GM12878 (cell line): ENCODE results near the gene MTMR6. TPM values are rescaled to one million over a fixed set of nuclear protein-coding genes. Genes with fewer than 3 reads are reported as not detected.
A peak's percentile ranks its signal among the peaks of the same experiment; 100 is the strongest.

Experiments
- ATAC-seq: fragments of 200-7000 bp; cut with Tn5 transposase; 3 replicates; pipeline ENCODE4 v1.9.1; 2020; ENCODE audit warnings: mild to moderate bottlenecking, moderate library complexity
- BruUV-seq: library from RNA; stranded (reverse); fragments of 400-500 nt; replicated peaks from 2 replicates; lab custom pipeline; 2021; lab: Mats Ljungman, UMichigan
- CTCF ChIA-PET: fragments of 300-600 bp; sonication (Branson Sonifier 250); formaldehyde crosslinking; extraction: SDS; loops from one replicate; lab custom pipeline; 2021; ENCODE audit warnings: inconsistent platforms; lab: Yijun Ruan, JAX
- POLR2A ChIA-PET: fragments of 350-600 bp; formaldehyde crosslinking; extraction: SDS; loops from one replicate; lab custom pipeline; 2021; ENCODE audit warnings: inconsistent platforms; lab: Charles Lee
- RAD21 ChIA-PET: fragments of 300-600 bp; sonication (Branson Sonifier 250); formaldehyde crosslinking; loops from one replicate; lab custom pipeline; 2023; ENCODE audit warnings: antibody characterized with exemption; ENCODE audit not compliant: unreplicated experiment; lab: Charles Lee
- SMC1A ChIA-PET: fragments of 300-600 bp; sonication (Branson Sonifier 250); formaldehyde crosslinking; loops from one replicate; lab custom pipeline; 2023; ENCODE audit not compliant: unreplicated experiment, uncharacterized antibody; lab: Charles Lee
- DNase-seq: peaks from one replicate; pipeline ENCODE4 v3.0.0-alpha.2; 2011; ENCODE audit warnings: low read depth, low spot score
- FAIRE-seq: peaks from 3 replicates; lab custom pipeline; 2011; peaks lifted over from hg19 to GRCh38; lab: Jason Lieb, UNC
- H2AFZ ChIP-seq: 2 replicates; pipeline ENCODE4 v1.6.0; 2011; ENCODE audit warnings: low read depth, low read length, control low read depth; ENCODE audit not compliant: control insufficient read depth
- H3K27ac ChIP-seq: 2 replicates; pipeline ENCODE4 v1.5.1; 2011; ENCODE audit warnings: control low read depth; ENCODE audit not compliant: control insufficient read depth, insufficient read depth
- H3K27me3 ChIP-seq, 2 experiments: replicated peaks in 1 of 2; 2 replicates each; pipeline versions ENCODE4 v1.6.0 to v1.6.1; 2011; ENCODE audit warnings: low read length in 1 of 2; ENCODE audit not compliant: control insufficient read depth in 2 of 2, insufficient read depth in 2 of 2
- H3K36me3 ChIP-seq, 2 experiments: 2 replicates each; pipeline ENCODE4 v1.5.1; 2011; ENCODE audit warnings: low read length in 1 of 2; ENCODE audit not compliant: control insufficient read depth in 2 of 2, insufficient read depth in 2 of 2
- H3K4me1 ChIP-seq: 2 replicates; pipeline ENCODE4 v1.6.1; 2011; ENCODE audit warnings: mild to moderate bottlenecking, low read length, moderate library complexity, mixed read lengths; ENCODE audit not compliant: control insufficient read depth, insufficient read depth
- H3K4me2 ChIP-seq: 2 replicates; pipeline ENCODE4 v1.6.0; 2011; ENCODE audit warnings: control low read depth; ENCODE audit not compliant: control insufficient read depth, insufficient read depth
- H3K4me3 ChIP-seq: fragments of 200-600 bp; sonication (generic); 2 replicates; pipeline ENCODE4 v1.5.1; 2016
- H3K79me2 ChIP-seq: 2 replicates; pipeline ENCODE4 v1.6.0; 2011; ENCODE audit warnings: low read length; ENCODE audit not compliant: control insufficient read depth, insufficient read depth
- H3K9ac ChIP-seq: 2 replicates; pipeline ENCODE4 v1.8.0; 2011; ENCODE audit warnings: low read length, control low read depth, mixed read lengths; ENCODE audit not compliant: control insufficient read depth, insufficient read depth
- H3K9me3 ChIP-seq: replicated peaks from 3 replicates; pipeline ENCODE4 v1.5.1; 2011; ENCODE audit warnings: mild to moderate bottlenecking, low read length; ENCODE audit not compliant: control insufficient read depth, insufficient read depth
- H4K20me1 ChIP-seq: 2 replicates; pipeline ENCODE4 v1.6.0; 2011; ENCODE audit not compliant: control insufficient read depth, insufficient read depth
- CREB1 ChIP-seq: IDR thresholded peaks from 2 replicates; pipeline ENCODE4 v1.6.1; 2012; ENCODE audit warnings: low read depth, mild to moderate bottlenecking, inconsistent platforms
- CTCF ChIP-seq, 3 experiments: IDR thresholded peaks in 2 of 3; conservative IDR thresholded peaks in 1 of 3; 2 replicates each; pipeline ENCODE4 v1.5.1; 2011; ENCODE audit warnings: low read depth in 3 of 3, low read length in 3 of 3, mild to moderate bottlenecking in 3 of 3, control low read depth in 2 of 3, moderate library complexity in 2 of 3, inconsistent platforms in 1 of 3, mixed read lengths in 1 of 3; ENCODE audit not compliant: control insufficient read depth in 2 of 3, insufficient read depth in 1 of 3; ENCODE audit errors: extremely low read depth in 1 of 3
- FOXM1 ChIP-seq: IDR thresholded peaks from 2 replicates; pipeline ENCODE4 v1.6.1; 2012; ENCODE audit warnings: low read depth, mild to moderate bottlenecking, inconsistent platforms, low read length, moderate library complexity
- KAT2A ChIP-seq: conservative IDR thresholded peaks from 2 replicates; pipeline ENCODE4 v1.6.1; 2011; ENCODE audit warnings: low read depth, low read length; ENCODE audit not compliant: control insufficient read depth
- LARP7 ChIP-seq: fragments of 450-650 bp; IDR thresholded peaks from 2 replicates; pipeline ENCODE4 v1.6.1; 2017; ENCODE audit warnings: mild to moderate bottlenecking
- MYC ChIP-seq: IDR thresholded peaks from 2 replicates; pipeline ENCODE4 v1.6.1; 2011; ENCODE audit warnings: mild to moderate bottlenecking, low read length, moderate library complexity, inconsistent platforms; ENCODE audit not compliant: insufficient read depth, insufficient replicate concordance, insufficient read length, severe bottlenecking
- NR2C2 ChIP-seq: IDR thresholded peaks from 2 replicates; pipeline ENCODE4 v1.6.1; 2011; ENCODE audit warnings: borderline replicate concordance, low read depth; ENCODE audit not compliant: control insufficient read depth, insufficient read length
- PAX5 ChIP-seq: IDR thresholded peaks from 2 replicates; pipeline ENCODE4 v1.6.1; 2011; ENCODE audit warnings: low read depth, low read length, borderline replicate concordance
- POLR2A ChIP-seq: IDR thresholded peaks from 2 replicates; pipeline ENCODE4 v1.6.1; 2011; ENCODE audit warnings: low read depth, mild to moderate bottlenecking, low read length
- RAD21 ChIP-seq: IDR thresholded peaks from 2 replicates; pipeline ENCODE4 v1.6.1; 2011; ENCODE audit warnings: mild to moderate bottlenecking, low read depth, low read length, moderate library complexity; ENCODE audit not compliant: insufficient read depth
- SIX5 ChIP-seq: IDR thresholded peaks from 2 replicates; pipeline ENCODE4 v1.6.1; 2011; ENCODE audit warnings: mild to moderate bottlenecking, low read depth, low read length, moderate library complexity; ENCODE audit not compliant: severe bottlenecking
- TCF3 ChIP-seq: IDR thresholded peaks from 2 replicates; pipeline ENCODE4 v1.6.1; 2012; ENCODE audit warnings: low read depth, mild to moderate bottlenecking, low read length, borderline replicate concordance; ENCODE audit not compliant: insufficient read depth
- WGBS: methylation state at CpG from one replicate; pipeline ENCODE4 v1.1.6; 2016; ENCODE audit warnings: low lambda C conversion rate; ENCODE audit not compliant: insufficient replicate concordance, insufficient coverage; ENCODE audit errors: missing lambda C conversion rate; 5-methylcytosine and 5-hydroxymethylcytosine counted together
- in situ Hi-C: fragments of 300-500 bp; cut with MboI; formaldehyde crosslinking; loops from 9 replicates; pipeline ENCODE4 v1.14.3; 2018; ENCODE audit warnings: mixed read lengths
- intact Hi-C: fragments of 100-400 bp; cut with micrococcal nuclease; formaldehyde crosslinking; loops from one replicate; pipeline ENCODE4 v1.14.2; 2022; ENCODE audit not compliant: unreplicated experiment
- polyA plus RNA-seq, 11 experiments: library from polyadenylated mRNA; depleted of rRNA in 4 of 11; unstranded in 6 of 11; stranded (reverse) in 5 of 11; fragments of >200 nt; fragmentation: Nextera tagmentation in 4 of 11; fragmentation: Illumina TruSeq in 1 of 11; extraction: Ambion mirVana in 4 of 11; extraction: Trizol in 1 of 11; gene quantifications; 1 replicate in 1 of 11; 2 replicates in 10 of 11; pipeline versions ENCODE4 v1.2.1 to v1.2.3, GENCODE V29; 2011 to 2016; ENCODE audit warnings: inconsistent platforms in 2 of 11, missing spikeins in 2 of 11, low read depth in 1 of 11
- total RNA-seq, 4 experiments: library from RNA; depleted of rRNA in 3 of 4; stranded (reverse); fragments of >200 nt in 3 of 4; fragmentation: Illumina TruSeq in 1 of 4; extraction: Trizol in 1 of 4; gene quantifications; 2 replicates each; pipeline versions ENCODE4 v1.2.1 to v1.2.3, GENCODE V29; 2013 to 2021

Gene MTMR6
- total and polyA plus RNA-seq, 10 of the 15 experiments (the other 5 are each of a cell fraction or from before 2014, with no cell fraction given), result 9.8 to 24.2 (median 16.0) TPM

DNA sequence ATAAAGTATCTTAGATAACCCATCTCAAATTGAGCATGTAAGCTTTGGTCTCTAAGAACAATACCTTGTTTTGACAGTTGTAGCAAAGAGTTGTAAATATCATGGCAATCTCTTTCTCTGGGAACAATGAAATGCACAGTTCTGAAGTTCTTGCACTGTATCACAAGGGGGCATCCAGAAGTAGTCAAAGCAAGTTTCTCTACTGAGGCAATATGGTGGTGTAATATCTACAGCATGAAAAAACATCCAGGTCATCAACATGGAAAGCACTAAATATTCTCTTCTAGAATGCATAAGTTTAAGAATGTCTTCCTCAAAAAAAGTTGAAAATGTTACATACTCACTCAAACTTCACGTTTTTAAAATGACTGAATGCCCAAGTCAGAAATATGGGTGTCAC is 19.6 kb downstream of the MTMR6 start:
- no peak overlapping the region for H2AFZ ChIP-seq
- no peak overlapping the region for H3K9ac ChIP-seq
- in situ Hi-C loops, result no loop called here
- DNase-seq (no peak), ATAC-seq (peak; percentile 71), FAIRE-seq (no peak)
- H3K4me2 ChIP-seq, result no peak overlapping the region
- intact Hi-C loops, result no loop called here
- ChIA-PET CTCF (no interaction called here), SMC1A (interaction anchor here (0.9 kb wide), 1 partner anchor 16 kb away, joined by 3 read pairs; no protein-coding TSS in a partner anchor), POLR2A (no interaction called here), RAD21 (no interaction called here)
- WGBS, result 89% methylated on average over 1 of the region's 1 CpG
- H3K27me3 ChIP-seq, result no peaks in the 10 kb centered on the region
- H4K20me1 ChIP-seq, result no peaks in the 10 kb centered on the region
- H3K9me3 ChIP-seq, result no peaks in the 10 kb centered on the region
- TF ChIP-seq TCF3 (no peak), PAX5 (no peak), CTCF (IDR thresholded peaks at IDR 0.05 in 2 of 3, conservative IDR thresholded peaks at IDR 0.05 in 1 of 3; ENCODE audit: control insufficient read depth in 2 of 3, extremely low read depth in 1 of 3, insufficient read depth in 1 of 3, low read depth in 3 of 3, low read length in 3 of 3) (peak; percentile 12 to 33 (median 19); a peak in 3 of 6 replicates), RAD21 (peak; percentile 55), CREB1 (no peak), POLR2A (no peak), LARP7 (no peak), SIX5 (no peak), FOXM1 (no peak), NR2C2 (no peak), MYC (no peak), KAT2A (no peak)
- H3K36me3 ChIP-seq, result peaks cover 0 to 3% of the 10 kb centered on the region in 2 experiments; a peak in 2 of 4 replicates
- H3K27ac ChIP-seq, result no peak overlapping the region
- no peaks in the 10 kb centered on the region for H3K4me1 ChIP-seq
- BruUV-seq, result no TSS peak
- no peak overlapping the region for H3K4me3 ChIP-seq
- H3K79me2 ChIP-seq, result no peaks in the 10 kb centered on the region
